ENCODE data around the gene CHRNE.

The CHRNE gene

GRCh38 chr17:4903051-4903818 is at the start of gene CHRNE:
CHRNE (minus strand) TSS chr17:4903098; CDS start chr17:4903063, 35 bp downstream.
- DNase-seq: peak; percentile 52 to 80 (median 66)

DNA sequence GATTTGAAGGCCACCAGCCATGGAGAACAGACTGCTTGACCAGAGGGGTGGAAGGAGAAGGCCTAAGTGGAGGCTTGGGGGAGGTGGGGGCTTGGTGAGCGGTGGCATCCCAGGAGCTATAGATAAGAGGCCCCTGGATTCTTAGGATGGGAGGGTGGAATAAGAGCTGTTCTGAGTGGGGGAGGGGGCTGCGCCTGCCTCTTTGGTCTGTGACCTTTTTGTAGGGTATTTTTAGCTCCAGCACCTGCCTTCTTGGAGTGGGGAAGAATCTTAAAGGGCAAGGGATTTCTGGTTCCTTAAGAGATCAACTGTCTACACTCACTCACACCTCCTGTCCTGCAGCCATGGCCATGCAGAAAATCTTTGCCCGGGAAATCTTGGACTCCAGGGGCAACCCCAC is 48.6 kb upstream of the CHRNE start:
- DNase-seq: no peak

DNA sequence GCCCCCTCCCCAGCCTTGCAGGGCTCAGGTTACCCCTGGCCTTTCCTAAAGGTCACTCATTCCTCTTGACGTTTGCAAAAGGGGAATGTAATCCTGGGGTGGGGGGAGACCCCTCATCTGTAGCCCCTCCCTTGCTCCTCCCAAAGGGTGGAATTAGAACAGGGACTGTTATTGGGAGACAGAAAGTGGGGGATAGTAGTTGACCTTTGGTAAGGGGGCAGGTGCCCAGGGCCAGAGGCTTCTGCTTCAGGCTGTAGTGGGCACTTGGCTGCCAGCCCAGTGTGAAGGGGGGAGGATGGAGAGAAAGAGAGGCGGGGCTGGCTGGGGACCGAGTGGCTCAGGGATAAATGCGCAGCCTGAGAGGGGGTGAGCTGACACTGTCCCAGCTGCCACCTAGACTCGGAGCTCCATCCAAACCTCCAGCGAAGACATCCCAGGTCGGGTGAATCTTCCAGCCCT is 47.9 kb upstream of the CHRNE start, which contains the start of gene ENO3:
TSS of gene ENO3 (plus strand) at position 374 of the 459 bp plus-strand sequence. CDS start 711 bp downstream, outside the sequence.
- no peak for DNase-seq

DNA sequence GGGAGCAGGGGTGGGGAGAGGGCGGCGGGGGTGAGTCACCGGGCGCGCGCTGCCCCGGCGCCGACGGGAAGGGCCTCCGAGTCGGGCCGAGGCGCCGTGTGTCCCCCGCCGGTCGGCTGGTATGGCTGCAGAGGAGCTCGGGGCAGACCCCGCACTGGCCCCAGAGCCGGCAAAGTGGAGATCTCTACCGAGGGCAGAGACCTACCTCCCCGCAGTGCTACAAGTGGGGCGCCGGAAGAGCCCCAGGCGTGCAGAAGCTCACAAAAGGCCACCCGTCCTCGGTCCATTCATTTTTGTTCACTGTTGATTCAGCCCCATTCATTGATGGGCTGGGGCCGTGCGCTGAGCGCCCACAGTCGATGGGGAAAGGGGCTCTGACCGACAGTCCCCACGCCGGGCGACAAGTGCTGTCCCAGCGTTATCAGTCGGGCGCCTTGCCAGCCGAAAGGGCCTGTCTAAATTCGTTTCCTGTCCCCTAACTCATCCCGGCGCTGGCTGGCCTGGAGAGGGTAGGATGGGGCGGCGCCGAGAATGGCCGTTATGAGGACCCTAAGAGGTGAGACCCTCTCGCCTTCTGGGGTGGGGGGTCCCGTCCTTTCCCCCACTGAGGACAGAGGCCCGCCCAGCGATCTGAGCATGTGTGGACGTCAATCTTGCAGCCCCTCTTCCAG is 47.3 kb upstream of the CHRNE start:
- DNase-seq: peak in 2 of 6 experiments; percentile 18 to 34

DNA sequence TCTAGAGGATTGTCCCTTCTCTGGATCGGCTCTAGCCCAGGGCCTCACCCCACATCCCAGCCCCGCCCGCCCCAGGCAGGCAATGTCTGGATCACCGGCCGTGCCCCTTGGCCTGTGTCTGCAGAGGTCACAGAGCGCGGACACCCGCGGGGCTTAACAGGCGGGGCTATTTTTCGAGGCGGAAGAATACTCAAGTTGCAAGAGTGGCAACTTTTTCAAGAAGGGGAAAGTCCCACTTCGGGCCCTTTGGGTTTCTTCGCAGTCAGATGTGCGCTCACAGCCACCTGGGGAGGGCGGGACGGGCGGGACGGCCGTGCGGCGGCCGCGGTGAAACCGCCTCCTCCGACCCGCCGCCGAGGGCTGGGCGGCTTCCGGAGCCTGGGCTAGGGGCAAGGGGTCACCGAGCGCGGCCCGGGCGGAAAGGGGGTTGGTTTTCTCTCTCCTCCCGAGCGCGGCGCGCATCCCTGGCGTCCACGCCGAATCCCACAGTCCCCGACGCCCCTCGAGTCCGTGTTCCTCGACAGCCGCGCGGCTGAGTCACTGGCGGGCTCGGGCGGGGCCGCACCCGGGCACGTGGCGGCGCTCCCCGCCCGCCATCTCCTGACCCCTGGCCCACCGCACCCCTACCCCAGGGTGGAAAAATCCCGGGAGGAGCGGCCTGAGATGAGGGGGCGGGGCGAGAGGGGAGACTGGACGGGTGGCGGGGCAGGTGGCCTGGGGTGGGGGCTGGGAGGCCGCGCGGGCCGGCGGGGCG is 46.6 kb upstream of the CHRNE start:
- DNase-seq: peak; percentile 70 to 89 (median 79)

GRCh38 chr17:4948931-4949320 is 46.0 kb upstream of the CHRNE start:
- DNase-seq: peak; percentile 60 to 89 (median 77)

DNA sequence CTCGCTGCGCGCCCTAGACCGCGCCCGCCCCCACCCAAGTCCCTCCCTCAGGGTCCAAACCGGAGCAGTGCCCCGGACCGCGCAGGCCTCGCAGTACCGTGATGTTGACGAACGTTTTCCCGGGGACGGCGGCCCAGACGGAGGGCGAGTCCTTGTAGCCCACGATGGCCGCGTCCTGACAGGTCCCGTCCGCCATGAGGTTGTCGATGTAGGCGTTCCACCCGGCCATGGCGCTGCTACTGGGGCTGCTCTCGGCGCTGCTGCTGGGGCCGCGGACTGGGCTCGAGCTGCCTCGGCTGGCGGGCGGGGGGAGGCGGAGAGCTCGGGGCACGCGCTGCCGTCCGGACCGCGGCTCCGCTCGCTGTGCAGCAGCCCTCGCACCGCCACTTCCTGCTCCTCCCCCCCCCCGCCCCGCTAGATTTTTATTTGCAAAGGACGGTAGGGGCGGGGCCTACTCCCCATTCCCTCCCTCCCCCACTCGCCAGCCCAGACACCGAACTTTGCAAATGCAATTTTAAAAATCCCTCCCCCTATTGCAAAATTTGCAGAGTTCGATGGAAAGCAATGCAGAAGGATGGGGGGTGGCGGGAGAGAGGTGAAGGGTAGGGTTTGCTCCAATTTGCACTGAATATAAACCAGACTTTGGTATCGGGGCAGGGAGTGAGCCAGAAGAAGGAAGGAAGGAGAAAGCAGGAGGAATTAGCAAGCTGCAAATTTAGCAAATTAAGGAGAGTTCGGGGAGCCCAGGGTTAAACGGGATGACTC is 45.5 kb upstream of the CHRNE start, which contains the start of gene PFN1:
TSS of gene PFN1 (minus strand) at position 365 of the 765 bp plus-strand sequence. CDS start at position 229, 136 bp downstream.
- peak; percentile 75 to 93 (median 90) for DNase-seq

DNA sequence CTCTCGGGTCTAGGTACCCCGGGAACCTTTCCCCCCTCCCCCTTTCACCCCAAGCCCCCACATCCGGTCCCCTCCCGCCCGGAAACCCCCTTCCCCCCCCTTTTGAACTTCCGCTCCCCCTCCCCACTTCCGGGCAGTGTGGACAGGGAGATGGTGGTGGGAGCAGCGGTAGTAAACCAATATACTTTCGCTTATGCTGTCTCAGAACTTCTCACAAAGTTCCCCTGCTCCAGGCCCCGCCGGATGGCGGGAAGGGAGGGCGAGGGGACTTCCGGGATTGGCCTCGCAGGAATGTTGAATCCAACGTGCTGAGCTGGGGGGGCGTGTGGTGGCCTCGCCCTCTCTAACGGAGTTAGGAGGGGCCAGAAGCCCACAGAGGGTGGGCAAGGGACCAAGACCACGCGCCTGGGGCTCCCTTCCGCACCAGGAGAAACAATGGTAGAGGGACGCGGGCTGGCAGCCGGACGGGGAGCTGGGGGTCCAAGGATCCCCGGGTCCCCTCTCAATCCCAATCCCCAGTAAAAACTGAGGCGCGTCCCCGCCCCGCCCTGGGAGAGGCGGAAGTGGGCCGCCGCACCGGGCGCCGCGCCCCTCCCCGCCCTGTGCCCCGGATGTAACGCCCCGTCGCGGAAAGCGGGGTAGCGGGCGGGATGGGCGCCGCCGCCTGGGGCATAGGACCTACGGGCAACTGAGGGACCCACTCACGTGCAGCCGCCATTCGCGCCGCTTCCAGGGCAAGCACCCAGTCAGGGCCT is 44.7 kb upstream of the CHRNE start:
- DNase-seq: peak; percentile 49 to 81 (median 62)

DNA sequence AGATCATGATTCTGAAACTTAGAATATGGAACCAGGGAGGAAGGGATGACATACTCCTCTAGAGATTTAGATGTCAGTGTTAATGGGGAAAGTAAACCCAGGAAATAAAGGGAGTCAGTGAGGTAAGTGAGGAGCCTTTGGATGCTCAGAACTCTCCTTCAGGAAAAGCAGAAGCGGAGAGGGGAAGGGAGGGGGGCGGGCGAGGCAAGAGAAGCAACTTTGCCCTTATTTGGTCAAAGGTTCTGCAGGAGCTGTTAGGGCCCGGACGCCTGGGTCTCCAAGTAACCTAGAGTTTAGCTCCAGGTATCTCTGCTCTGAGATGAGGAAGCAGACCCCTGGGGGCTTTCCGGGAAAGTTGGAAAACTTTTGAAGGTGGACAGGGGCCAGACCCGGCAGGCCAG is 44.1 kb upstream of the CHRNE start:
- peak in 3 of 6 experiments; percentile 33 to 54 (median 48) for DNase-seq

GRCh38 chr17:4946312-4946976 is 43.5 kb upstream of the CHRNE start:
- DNase-seq: peak in 1 of 6 experiments; percentile 41

DNA sequence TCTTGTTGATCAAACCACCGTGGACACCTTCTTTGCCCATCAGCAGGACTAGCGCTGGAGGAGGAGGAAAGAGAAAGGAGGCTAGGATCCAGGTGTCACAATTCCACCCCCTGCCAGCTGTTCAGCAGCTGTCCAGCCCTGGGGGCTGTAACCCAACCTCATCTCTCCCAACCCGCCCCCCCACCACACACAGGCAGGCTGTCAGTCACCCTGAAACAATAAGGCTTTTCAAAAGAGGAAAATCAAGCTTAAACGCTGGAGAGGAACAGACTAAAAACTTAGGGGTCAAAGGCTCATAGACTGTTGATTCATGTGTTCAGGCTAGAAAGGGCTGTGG is 43.0 kb upstream of the CHRNE start:
- DNase-seq: no peak

DNA sequence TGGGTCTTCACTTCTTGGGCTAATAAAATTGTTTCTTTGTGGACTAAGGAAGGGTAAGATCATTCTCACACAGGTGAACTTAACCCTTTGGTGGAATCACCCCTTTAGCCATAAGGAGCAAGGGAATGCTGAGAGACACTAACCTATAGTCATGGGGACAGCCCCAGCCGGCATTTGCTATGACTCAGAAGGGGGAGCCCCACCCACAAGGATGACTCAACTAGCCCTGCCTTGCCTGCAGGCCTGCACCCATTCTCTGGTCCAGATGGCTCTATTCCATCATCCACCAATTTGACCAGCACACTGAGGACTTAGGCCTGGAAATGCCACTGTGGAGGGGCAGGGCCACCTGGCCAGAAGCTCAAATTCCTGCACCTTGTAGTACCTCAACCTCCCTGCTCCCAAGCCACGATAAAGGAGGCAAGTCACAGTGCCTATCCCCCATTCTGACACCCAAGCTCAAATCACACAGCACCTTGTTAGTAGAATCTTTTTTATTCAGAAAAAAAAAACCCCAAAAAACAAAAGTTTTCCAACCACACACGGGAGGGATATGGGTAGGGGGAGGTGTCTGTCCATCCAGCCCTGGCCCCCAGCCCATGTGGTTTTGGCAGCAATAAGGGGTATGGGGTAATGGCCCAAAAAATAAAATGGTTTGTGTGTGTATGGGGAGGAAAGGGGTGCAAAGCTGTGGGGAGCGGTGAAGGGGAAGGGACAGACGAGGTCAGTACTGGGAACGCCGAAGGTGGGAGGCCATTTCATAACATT is 42.5 kb upstream of the CHRNE start:
- DNase-seq: peak in 5 of 6 experiments; percentile 21 to 52 (median 37)

DNA sequence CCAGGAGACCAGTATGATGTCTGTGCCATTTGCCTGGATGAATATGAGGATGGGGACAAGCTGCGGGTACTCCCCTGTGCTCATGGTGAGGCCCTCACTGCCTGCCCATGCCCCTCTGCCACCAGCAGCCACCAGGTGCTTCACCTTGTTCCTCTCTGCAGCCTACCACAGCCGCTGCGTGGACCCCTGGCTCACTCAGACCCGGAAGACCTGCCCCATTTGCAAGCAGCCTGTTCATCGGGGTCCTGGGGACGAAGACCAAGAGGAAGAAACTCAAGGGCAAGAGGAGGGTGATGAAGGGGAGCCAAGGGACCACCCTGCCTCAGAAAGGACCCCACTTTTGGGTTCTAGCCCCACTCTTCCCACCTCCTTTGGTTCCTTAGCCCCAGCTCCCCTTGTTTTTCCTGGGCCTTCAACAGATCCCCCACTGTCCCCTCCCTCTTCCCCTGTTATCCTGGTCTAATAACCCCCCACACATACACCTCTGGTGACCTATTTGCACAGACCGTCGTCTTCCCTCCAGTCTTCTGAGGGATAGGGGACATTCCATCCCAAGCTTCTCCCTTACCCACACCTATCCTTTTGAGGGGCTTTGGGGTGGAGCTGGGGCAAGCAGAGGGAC is 41.8 kb upstream of the CHRNE start:
- peak in 2 of 6 experiments; percentile 12 to 18 for DNase-seq

DNA sequence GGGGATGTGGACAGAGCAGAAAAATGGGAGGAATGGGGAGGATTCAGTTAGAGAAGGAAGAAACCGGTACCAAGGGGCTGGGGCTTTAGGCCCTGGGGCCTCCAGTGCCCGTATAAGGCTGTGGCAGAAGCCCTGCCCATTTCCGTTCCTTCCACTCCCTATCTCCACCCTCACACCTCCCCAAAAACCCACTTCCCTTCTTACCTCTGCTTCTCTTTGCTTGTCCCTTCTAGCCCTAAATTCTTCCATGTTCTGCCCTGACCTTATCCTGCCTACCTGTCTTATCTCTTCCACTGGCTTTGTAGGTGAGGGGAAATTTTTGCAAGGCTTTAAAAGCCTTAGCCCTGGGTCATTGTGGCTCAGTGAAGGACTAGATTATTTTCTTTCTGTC is 41.3 kb upstream of the CHRNE start:
- peak in 4 of 6 experiments; percentile 49 to 67 (median 60) for DNase-seq

DNA sequence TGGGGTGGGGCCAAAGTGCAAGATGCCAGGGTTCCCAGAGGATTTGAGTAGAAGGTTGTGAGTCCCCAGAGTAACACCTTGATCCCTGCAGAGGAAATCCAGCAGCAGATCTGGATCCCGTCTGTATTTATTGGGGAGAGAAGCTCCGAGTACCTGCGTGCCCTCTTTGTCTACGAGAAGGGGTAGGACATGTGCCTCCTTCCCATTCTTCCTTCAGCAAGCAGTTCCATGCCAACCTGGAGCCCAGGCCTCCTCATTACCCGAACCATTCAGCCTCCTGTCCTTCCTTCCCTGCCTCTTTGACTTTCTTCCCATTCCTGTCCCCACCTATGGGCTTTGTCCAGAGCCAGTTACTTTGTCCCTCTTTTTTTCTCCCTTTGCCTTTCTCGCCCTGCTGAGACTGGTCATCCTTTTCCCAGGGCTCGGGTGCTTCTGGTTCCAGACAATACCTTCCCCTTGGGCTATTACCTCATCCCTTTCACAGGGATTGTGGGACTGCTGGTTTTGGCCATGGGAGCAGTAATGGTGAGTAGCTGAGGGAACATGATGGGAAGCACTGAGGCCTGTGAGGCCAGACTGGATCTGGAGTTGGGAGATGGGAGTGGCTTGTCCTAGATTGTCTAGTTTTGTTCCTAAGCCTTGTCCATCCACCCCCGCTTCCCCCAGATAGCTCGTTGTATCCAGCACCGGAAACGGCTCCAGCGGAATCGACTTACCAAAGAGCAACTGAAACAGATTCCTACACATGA is 40.0 kb upstream of the CHRNE start:
- no peak for DNase-seq

GRCh38 chr17:4941319-4941610 is 38.4 kb upstream of the CHRNE start:
- no peak for DNase-seq

- DNase-seq: peak in 4 of 6 experiments; percentile 12 to 61 (median 32)
Measured at GRCh38 chr17:4940555-4941318, 37.8 kb upstream of the CHRNE start.

Data from stimulated activated naive CD4-positive, alpha-beta T cell (primary cell).